Activated T-cell treated with anti-CD3 and anti-CD28 coated beads, Interleukin-2, amount 50 U/mL, for 24 hours (primary cell): ENCODE results near the gene DGKD.

Experiments used
- DNase-seq: peaks from one replicate; pipeline ENCODE4 v3.0.0-alpha.2; 2020
- H3K27ac Mint-ChIP-seq: 2 replicates; pipeline ENCODE4 v1.8.0; 2020; ENCODE audit warnings: mild to moderate bottlenecking, mixed read lengths
- H3K27me3 Mint-ChIP-seq: 2 replicates; pipeline ENCODE4 v1.8.0; 2020; ENCODE audit warnings: mixed read lengths
- H3K36me3 Mint-ChIP-seq: 2 replicates; pipeline ENCODE4 v1.8.0; 2020; ENCODE audit warnings: low read depth, mixed read lengths
- H3K4me1 Mint-ChIP-seq: 2 replicates; pipeline ENCODE4 v1.8.0; 2020; ENCODE audit warnings: low read depth, mixed read lengths
- H3K4me3 Mint-ChIP-seq: 2 replicates; pipeline ENCODE4 v1.8.0; 2020; ENCODE audit warnings: mild to moderate bottlenecking, moderate library complexity, mixed read lengths
- H3K9me3 Mint-ChIP-seq: 2 replicates; pipeline ENCODE4 v1.8.0; 2020; ENCODE audit warnings: mixed read lengths

The DGKD gene

DNA sequence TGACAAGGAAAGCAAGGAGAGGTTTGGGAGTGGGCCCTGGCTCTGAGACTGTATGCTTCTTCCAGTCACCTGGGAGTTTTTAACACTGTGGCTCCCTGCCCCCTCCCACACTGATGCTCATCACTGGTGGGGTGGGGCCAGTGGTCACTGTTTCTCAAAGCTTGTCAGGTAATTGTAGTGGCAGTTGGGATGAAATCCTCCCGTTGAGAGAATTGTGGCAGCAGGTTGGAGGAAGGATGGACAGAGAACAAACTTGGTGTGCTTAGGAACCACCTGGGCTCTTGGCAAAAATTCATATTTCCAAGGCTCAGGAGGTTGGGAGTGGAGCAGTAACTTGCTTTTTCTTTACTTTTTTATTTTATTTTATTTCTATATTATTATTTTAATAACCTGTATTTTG is 25.1 kb downstream of the DGKD start:
- H3K4me1 Mint-ChIP-seq = peaks cover 71% of the 10 kb centered on the region
- DNase-seq = no peak
- H3K4me3 Mint-ChIP-seq = no peak overlapping the region
- no peaks in the 10 kb centered on the region for H3K27me3 Mint-ChIP-seq
- no peaks in the 10 kb centered on the region for H3K9me3 Mint-ChIP-seq
- H3K36me3 Mint-ChIP-seq = peaks cover 48% of the 10 kb centered on the region
- no peak overlapping the region for H3K27ac Mint-ChIP-seq

DNA sequence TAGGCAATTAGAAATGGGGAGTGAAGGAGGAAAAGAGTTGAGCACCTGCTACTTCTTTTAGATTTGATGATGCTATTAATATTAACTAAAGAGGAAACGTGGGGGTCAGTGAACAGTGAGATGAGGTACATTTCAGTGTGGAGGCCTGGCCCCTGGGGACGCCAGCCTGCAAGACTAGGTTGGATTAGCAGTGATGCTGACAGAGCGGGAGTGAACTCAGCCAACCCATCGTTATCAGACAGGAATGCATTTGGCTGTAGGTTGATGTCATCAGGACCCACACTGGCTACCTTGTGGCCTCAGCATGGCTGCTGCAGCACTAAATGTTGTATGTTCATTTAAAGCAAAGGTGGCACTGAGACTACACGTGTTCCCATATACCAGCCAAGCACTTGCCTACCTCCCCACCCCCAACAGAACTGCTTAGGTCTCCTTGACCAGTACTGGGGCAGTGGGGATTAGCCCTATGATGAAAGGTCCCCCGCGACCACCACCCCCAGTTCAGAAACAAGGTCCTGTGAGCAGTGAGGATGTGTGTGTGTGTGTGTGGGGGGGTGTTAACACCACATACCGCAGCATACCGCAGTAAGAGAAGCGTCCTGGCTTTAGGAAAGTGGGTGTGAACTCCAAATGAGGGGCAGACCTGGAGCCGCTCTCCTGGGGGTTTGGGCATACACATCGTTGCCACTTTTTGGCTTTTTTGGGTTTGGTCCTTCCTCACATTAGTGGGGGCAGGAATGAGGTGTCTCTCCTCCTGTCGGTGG is 26.0 kb downstream of the DGKD start:
- Mint-ChIP-seq H3K36me3 (peaks cover 48% of the 10 kb centered on the region), H3K4me3 (no peak overlapping the region), H3K9me3 (no peaks in the 10 kb centered on the region), H3K27ac (peak overlapping the region; percentile 37), H3K4me1 (peaks cover 76% of the 10 kb centered on the region), H3K27me3 (no peaks in the 10 kb centered on the region)
- no peak for DNase-seq

- peak overlapping the region; percentile 3 for H3K4me3 Mint-ChIP-seq
- no peaks in the 10 kb centered on the region for H3K27me3 Mint-ChIP-seq
- peaks cover 45% of the 10 kb centered on the region for H3K36me3 Mint-ChIP-seq
- peak overlapping the region; percentile 37 for H3K27ac Mint-ChIP-seq
- H3K4me1 Mint-ChIP-seq = peaks cover 76% of the 10 kb centered on the region
- no peak for DNase-seq
- no peaks in the 10 kb centered on the region for H3K9me3 Mint-ChIP-seq
Observed at GRCh38 chr2:233380995-233381637, 26.8 kb downstream of the DGKD start.

DNA sequence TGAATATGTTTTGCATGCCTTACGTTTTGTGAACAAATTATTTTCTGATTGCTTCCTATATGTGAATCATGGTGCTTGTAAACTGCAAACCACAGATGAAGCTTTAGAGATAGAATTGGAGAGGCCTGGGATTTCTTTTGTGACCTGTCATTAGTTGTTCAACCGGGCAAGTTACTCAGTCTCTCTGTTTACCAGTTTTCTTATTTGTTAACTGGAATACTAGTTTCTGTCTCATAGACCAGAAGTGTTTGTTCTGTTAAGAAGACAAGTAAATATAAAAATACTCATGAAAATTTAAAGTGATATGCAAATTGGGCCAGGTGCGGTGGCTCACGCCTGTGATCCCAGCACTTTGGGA is 27.3 kb downstream of the DGKD start:
- Mint-ChIP-seq H3K4me3 (peak overlapping the region; percentile 3), H3K27me3 (no peaks in the 10 kb centered on the region), H3K27ac (peak overlapping the region; percentile 37), H3K9me3 (no peaks in the 10 kb centered on the region), H3K36me3 (peaks cover 42% of the 10 kb centered on the region), H3K4me1 (peaks cover 81% of the 10 kb centered on the region)
- DNase-seq = no peak

- peaks cover 45% of the 10 kb centered on the region for H3K36me3 Mint-ChIP-seq
- peak overlapping the region; percentile 97 for H3K27ac Mint-ChIP-seq
- peak overlapping the region; percentile 76 for H3K4me3 Mint-ChIP-seq
- peaks cover 92% of the 10 kb centered on the region for H3K4me1 Mint-ChIP-seq
- no peaks in the 10 kb centered on the region for H3K9me3 Mint-ChIP-seq
- no peak for DNase-seq
- H3K27me3 Mint-ChIP-seq = no peaks in the 10 kb centered on the region
Observed at GRCh38 chr2:233384015-233384414, 29.7 kb downstream of the DGKD start.

DNA sequence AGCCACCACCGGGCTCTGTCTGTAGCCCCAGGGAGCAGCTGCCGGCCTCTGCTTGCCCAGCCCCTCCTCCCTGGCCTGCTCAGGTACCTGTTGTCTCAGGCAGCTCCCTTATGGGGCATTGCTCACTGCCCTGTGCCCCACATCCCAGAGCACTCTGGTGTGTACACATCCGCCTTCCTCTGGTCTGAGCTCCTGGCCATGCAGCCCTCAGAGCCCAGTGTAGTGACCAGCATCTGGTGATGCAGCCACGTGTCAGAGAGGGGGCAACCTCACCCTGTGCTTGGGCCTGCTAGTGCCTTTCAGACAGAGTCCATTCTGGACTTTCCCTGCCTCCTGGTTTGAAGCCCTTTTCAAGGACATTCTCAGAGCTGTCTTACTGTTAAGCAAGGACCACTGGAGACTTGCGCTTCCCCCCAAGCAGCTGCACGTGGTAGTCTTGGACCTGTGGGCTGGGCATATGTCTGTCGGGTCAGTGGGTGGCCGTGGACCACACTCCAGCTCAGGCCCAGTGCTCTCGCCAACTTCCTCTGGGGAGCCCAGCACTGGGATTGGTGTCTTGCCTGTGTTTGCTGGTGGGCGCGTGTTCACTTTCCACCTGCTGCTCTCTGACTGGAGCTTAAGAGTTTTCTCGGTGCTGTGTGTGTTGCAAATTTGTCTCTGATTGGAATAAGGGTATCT is 30.7 kb downstream of the DGKD start:
- Mint-ChIP-seq H3K4me3 (peak overlapping the region; percentile 76), H3K9me3 (no peaks in the 10 kb centered on the region), H3K4me1 (peaks cover 91% of the 10 kb centered on the region), H3K36me3 (peaks cover 54% of the 10 kb centered on the region), H3K27ac (peak overlapping the region; percentile 97), H3K27me3 (no peaks in the 10 kb centered on the region)
- peak; percentile 47 for DNase-seq

GRCh38 chr2:233385489-233386044 is 31.3 kb downstream of the DGKD start:
- Mint-ChIP-seq H3K9me3 (no peaks in the 10 kb centered on the region), H3K27me3 (no peaks in the 10 kb centered on the region), H3K27ac (peak overlapping the region; percentile 97), H3K36me3 (peaks cover 60% of the 10 kb centered on the region), H3K4me1 (peaks cover 87% of the 10 kb centered on the region), H3K4me3 (peak overlapping the region; percentile 76)
- DNase-seq = peak; percentile 62

- peak overlapping the region; percentile 97 for H3K27ac Mint-ChIP-seq
- no peak for DNase-seq
- H3K36me3 Mint-ChIP-seq = peaks cover 66% of the 10 kb centered on the region
- no peaks in the 10 kb centered on the region for H3K9me3 Mint-ChIP-seq
- peaks cover 77% of the 10 kb centered on the region for H3K4me1 Mint-ChIP-seq
- H3K4me3 Mint-ChIP-seq = peak overlapping the region; percentile 76
- no peaks in the 10 kb centered on the region for H3K27me3 Mint-ChIP-seq
Observed at GRCh38 chr2:233386382-233387041, 32.2 kb downstream of the DGKD start.

DNA sequence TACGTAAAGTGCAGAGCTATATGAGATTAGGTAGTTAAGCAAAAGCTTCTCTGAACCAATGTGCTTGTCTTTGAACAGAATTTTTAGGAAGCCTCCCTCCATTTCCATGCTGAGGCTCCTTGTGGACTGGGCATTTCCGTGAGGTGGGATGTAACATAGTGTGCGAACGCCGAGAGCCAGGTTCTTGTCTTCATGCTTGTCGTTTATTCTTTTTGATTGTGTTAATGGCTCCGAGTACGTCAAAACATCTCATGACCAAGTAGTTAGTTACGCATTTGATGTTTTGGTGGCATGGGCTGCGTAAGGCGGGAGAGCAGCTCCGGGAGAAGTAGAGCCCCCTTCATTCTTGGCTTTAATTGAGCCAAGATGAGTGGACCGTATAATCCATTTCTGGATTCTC is 32.9 kb downstream of the DGKD start:
- H3K4me3 Mint-ChIP-seq = peak overlapping the region; percentile 76

DNA sequence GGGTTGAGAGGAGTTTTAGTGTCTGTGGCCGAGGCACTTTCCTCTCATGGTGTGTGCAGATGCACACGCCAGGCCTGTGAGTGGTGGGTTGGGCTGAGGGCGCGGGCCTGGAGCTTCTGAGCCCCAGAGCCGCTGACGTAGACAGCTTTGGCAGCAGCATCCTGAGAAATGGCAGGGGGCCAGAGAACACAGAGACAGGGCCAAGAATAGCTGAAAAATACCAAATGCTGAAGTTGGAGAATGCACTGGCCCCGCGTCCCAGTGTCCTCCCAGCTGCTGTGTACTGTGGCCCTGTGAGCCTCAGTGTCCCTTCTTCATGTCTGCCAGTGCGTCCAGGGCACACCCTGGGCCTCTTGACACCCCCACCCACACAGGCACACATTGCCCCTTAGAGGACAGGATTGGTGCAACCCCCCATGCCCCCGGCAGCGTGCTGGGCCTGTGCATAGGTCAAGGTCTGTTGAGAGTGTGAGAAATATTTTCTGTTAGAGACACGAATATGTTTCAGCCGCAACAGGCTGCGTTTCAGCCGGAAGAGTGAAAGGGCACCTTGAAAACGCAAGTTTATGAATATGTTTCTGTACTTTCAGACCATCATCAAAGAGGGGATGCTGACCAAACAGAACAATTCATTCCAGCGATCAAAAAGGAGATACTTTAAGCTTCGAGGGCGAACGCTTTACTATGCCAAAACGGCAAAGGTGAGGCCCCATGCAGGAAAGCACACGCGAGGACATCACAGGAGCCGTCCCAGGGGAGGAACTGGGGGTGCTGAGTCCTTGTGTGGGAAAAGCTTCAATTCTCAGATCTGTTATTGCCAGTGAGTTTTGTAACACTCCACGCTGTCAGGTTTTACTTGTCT is 33.6 kb downstream of the DGKD start:
- H3K27ac Mint-ChIP-seq = peak overlapping the region; percentile 97

More for the DNA sequence above, 32.9 kb downstream of the DGKD start:
- DNase-seq = no peak
- Mint-ChIP-seq H3K27me3 (no peaks in the 10 kb centered on the region), H3K36me3 (peaks cover 69% of the 10 kb centered on the region), H3K9me3 (no peaks in the 10 kb centered on the region), H3K27ac (peak overlapping the region; percentile 97), H3K4me1 (peaks cover 72% of the 10 kb centered on the region)

DNA sequence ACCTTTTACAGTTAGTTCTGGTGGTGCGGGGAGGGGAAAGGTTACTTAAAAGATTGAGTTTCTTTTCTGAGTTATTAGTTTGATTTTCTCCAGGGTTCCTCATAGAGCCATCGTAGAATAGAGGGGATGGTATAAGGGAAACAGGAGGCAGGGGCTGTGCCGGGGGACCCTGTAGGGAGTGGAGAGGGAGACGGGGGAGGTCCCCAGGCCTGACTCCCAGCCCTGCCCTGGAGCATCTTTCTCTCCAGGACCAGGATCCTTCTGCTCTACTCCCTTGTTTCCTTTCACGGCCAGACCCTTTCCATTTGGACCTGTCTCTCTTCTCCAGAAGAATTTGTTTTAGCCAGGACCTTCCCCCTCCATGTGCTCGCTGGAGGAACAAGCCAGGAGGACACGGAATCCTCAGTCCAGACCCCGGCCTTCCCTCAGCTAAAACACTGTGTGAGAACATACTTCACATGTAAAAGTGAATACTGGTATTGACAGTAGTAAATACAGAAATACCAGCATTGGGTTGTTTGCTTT is 35.4 kb downstream of the DGKD start:
- Mint-ChIP-seq H3K27ac (peak overlapping the region; percentile 49), H3K4me1 (peaks cover 49% of the 10 kb centered on the region), H3K27me3 (no peaks in the 10 kb centered on the region), H3K9me3 (no peaks in the 10 kb centered on the region), H3K4me3 (no peak overlapping the region), H3K36me3 (peaks cover 75% of the 10 kb centered on the region)
- no peak for DNase-seq

More for the DNA sequence above, 33.6 kb downstream of the DGKD start:
- Mint-ChIP-seq H3K36me3 (peaks cover 68% of the 10 kb centered on the region), H3K4me3 (peak overlapping the region; percentile 38), H3K4me1 (peaks cover 65% of the 10 kb centered on the region), H3K27me3 (no peaks in the 10 kb centered on the region), H3K9me3 (no peaks in the 10 kb centered on the region)
- no peak for DNase-seq

DNA sequence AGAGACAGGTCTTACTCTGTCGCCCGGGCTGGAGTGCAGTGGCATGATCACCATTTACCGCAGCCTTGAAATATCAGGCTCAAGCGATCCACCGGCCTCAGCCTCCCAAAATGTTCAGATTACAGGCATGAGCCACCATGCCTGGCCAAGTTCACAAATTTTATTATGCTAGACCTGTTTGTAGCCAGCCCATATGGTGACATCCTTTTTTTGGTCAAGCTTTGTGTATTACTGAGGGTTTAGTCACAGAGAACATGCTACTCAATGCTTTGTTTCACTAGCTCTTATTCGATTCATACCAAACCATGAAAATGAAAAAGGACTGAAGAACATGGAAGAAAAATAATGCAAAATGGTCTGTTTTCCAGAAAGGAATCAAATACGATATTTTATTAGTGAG is 41.4 kb downstream of the DGKD start:
- no peak for DNase-seq
- Mint-ChIP-seq H3K36me3 (peaks cover 78% of the 10 kb centered on the region), H3K4me1 (peaks cover 42% of the 10 kb centered on the region), H3K27me3 (no peaks in the 10 kb centered on the region), H3K4me3 (no peak overlapping the region), H3K27ac (no peak overlapping the region), H3K9me3 (no peaks in the 10 kb centered on the region)
